OCI-LY7 (cell line): ENCODE results near the gene KCNG3. TPM values are rescaled to one million over a fixed set of nuclear protein-coding genes. Genes with fewer than 3 reads are reported as not detected.

ENCODE experiments used
- BruUV-seq: library from RNA; stranded (reverse); fragments of 400-500 nt; replicated peaks from 2 replicates; lab custom pipeline; 2021; lab: Mats Ljungman, UMichigan
- CTCF ChIA-PET: fragments of 300-600 bp; sonication (Branson Sonifier 250); formaldehyde crosslinking; loops from one replicate; lab custom pipeline; 2022; ENCODE audit warnings: antibody characterized with exemption; ENCODE audit not compliant: unreplicated experiment; lab: Charles Lee
- POLR2A ChIA-PET: fragments of 300-600 bp; sonication (Branson Sonifier 250); formaldehyde crosslinking; loops from one replicate; lab custom pipeline; 2022; ENCODE audit warnings: antibody characterized with exemption; lab: Charles Lee
- DNase-seq: peaks from one replicate; pipeline ENCODE4 v3.0.0-alpha.2; 2015; ENCODE audit warnings: low spot score
- H2AFZ ChIP-seq: fragments of 200-600 bp; sonication (generic), shearing (Covaris generic); 2 replicates; pipeline ENCODE4 v1.6.1; 2014; ENCODE audit warnings: mild to moderate bottlenecking, antibody characterized with exemption, low read length, moderate library complexity
- H3K27ac ChIP-seq: fragments of 200-600 bp; sonication (generic); 2 replicates; pipeline ENCODE4 v1.5.1; 2014; ENCODE audit warnings: mixed run types, low read depth, mild to moderate bottlenecking, moderate library complexity, low read length, inconsistent platforms; ENCODE audit not compliant: poor library complexity, severe bottlenecking
- H3K36me3 ChIP-seq: fragments of 200-600 bp; sonication (generic); 2 replicates; pipeline ENCODE4 v1.6.1; 2014; ENCODE audit warnings: mild to moderate bottlenecking, antibody characterized with exemption, low read length, moderate library complexity, mixed read lengths; ENCODE audit not compliant: insufficient read depth
- H3K4me1 ChIP-seq: fragments of 200-600 bp; sonication (generic); 2 replicates; pipeline ENCODE4 v1.5.1; 2014; ENCODE audit warnings: mild to moderate bottlenecking, low read length; ENCODE audit not compliant: insufficient read depth, poor library complexity, severe bottlenecking
- H3K4me2 ChIP-seq: fragments of 200-600 bp; sonication (generic); 2 replicates; pipeline ENCODE4 v1.6.1; 2014; ENCODE audit warnings: mild to moderate bottlenecking, low read length
- H3K4me3 ChIP-seq: fragments of 200-600 bp; sonication (generic); 2 replicates; pipeline ENCODE4 v1.5.1; 2014; ENCODE audit warnings: mild to moderate bottlenecking, low read depth, low read length; ENCODE audit not compliant: poor library complexity, severe bottlenecking
- H3K79me2 ChIP-seq: fragments of 200-600 bp; sonication (generic); 2 replicates; pipeline ENCODE4 v1.6.1; 2016; ENCODE audit warnings: low read depth, mild to moderate bottlenecking, low read length, moderate library complexity, mixed read lengths; ENCODE audit not compliant: insufficient read depth
- H3K9me2 ChIP-seq: fragments of 200-600 bp; sonication (generic); 2 replicates; pipeline ENCODE4 v1.6.1; 2016; ENCODE audit warnings: mild to moderate bottlenecking, low read length, mixed read lengths; ENCODE audit not compliant: insufficient read depth
- H3K9me3 ChIP-seq: fragments of 200-600 bp; sonication (generic); 2 replicates; pipeline ENCODE4 v1.6.1; 2014; ENCODE audit warnings: mild to moderate bottlenecking, mixed run types, low read length, mixed read lengths
- H4K20me1 ChIP-seq: fragments of 200-600 bp; sonication (generic); 2 replicates; pipeline ENCODE4 v1.6.1; 2014; ENCODE audit warnings: mild to moderate bottlenecking, antibody characterized with exemption, low read length, moderate library complexity, mixed read lengths; ENCODE audit not compliant: insufficient read depth
- EZH2phosphoT487 ChIP-seq: fragments of 200-600 bp; sonication (generic); IDR thresholded peaks from 2 replicates; pipeline ENCODE4 v1.6.1; 2018; ENCODE audit warnings: low read depth, borderline replicate concordance, mild to moderate bottlenecking, mixed run types, antibody characterized with exemption, low read length, moderate library complexity, mixed read lengths
- intact Hi-C: fragments of 100-400 bp; cut with micrococcal nuclease; formaldehyde crosslinking; loops from one replicate; pipeline ENCODE4 v1.10.0; 2022; ENCODE audit not compliant: unreplicated experiment
- total RNA-seq, 2 experiments: library from RNA; depleted of rRNA in 1 of 2; stranded (reverse); fragments of >200 nt in 1 of 2; shearing (Covaris generic) in 1 of 2; gene quantifications; 2 replicates each; pipeline ENCODE4 v1.2.3, GENCODE V29; 2014 to 2022
- TF ChIP-seq, protein P1 (sequence below): fragments of 200-600 bp; sonication (generic); conservative IDR thresholded peaks from 2 replicates; pipeline ENCODE4 v1.5.1; 2014; ENCODE audit warnings: mild to moderate bottlenecking, antibody characterized with exemption, low read length, moderate library complexity, mixed read lengths

The KCNG3 gene
- total RNA-seq, 2 experiments from 2014 or later: 0.08 to 0.19 TPM

- Histone ChIP-seq H3K4me3 (no peak overlapping the region), H3K27ac (no peak overlapping the region), H3K4me2 (no peak overlapping the region), H3K9me3 (no peaks in the 10 kb centered on the region), H4K20me1 (no peaks in the 10 kb centered on the region), H2AFZ (no peak overlapping the region), H3K4me1 (no peaks in the 10 kb centered on the region), H3K79me2 (no peaks in the 10 kb centered on the region), H3K9me2 (no peaks in the 10 kb centered on the region), H3K36me3 (no peaks in the 10 kb centered on the region)
- intact Hi-C loops: no loop called here
- ChIA-PET CTCF (no interaction called here), POLR2A (no interaction called here)
- BruUV-seq: no TSS peak
- DNase-seq: no peak
- TF ChIP-seq EZH2phosphoT487: no peak
- TF ChIP-seq, protein P1, sequence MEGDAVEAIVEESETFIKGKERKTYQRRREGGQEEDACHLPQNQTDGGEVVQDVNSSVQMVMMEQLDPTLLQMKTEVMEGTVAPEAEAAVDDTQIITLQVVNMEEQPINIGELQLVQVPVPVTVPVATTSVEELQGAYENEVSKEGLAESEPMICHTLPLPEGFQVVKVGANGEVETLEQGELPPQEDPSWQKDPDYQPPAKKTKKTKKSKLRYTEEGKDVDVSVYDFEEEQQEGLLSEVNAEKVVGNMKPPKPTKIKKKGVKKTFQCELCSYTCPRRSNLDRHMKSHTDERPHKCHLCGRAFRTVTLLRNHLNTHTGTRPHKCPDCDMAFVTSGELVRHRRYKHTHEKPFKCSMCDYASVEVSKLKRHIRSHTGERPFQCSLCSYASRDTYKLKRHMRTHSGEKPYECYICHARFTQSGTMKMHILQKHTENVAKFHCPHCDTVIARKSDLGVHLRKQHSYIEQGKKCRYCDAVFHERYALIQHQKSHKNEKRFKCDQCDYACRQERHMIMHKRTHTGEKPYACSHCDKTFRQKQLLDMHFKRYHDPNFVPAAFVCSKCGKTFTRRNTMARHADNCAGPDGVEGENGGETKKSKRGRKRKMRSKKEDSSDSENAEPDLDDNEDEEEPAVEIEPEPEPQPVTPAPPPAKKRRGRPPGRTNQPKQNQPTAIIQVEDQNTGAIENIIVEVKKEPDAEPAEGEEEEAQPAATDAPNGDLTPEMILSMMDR: no peak
Measured at GRCh38 chr2:42435628-42436027, 58.2 kb downstream of the KCNG3 start.

GRCh38 chr2:42430188-42430587, 63.6 kb downstream of the KCNG3 start:
- CTCF ChIA-PET: no interaction called here
- Histone ChIP-seq H3K9me2 (no peaks in the 10 kb centered on the region), H3K36me3 (no peaks in the 10 kb centered on the region), H3K4me3 (no peak overlapping the region), H2AFZ (no peak overlapping the region), H3K79me2 (no peaks in the 10 kb centered on the region), H3K9me3 (no peaks in the 10 kb centered on the region), H3K4me1 (no peaks in the 10 kb centered on the region), H3K4me2 (no peak overlapping the region), H4K20me1 (no peaks in the 10 kb centered on the region), H3K27ac (no peak overlapping the region)
- no TSS peak for BruUV-seq
- no peak for TF ChIP-seq EZH2phosphoT487
- TF ChIP-seq, protein P1: no peak
- POLR2A ChIA-PET: interaction anchor here (0.6 kb wide), 1 partner anchor 173 kb away, joined by 3 read pairs; no protein-coding TSS in a partner anchor
- DNase-seq: no peak
- intact Hi-C loops: no loop called here

GRCh38 chr2:42429352-42429751, 64.4 kb downstream of the KCNG3 start:
- no peak for DNase-seq
- BruUV-seq: no TSS peak
- Histone ChIP-seq H3K4me1 (no peaks in the 10 kb centered on the region), H3K4me2 (no peak overlapping the region), H3K4me3 (no peak overlapping the region), H3K9me2 (no peaks in the 10 kb centered on the region), H3K79me2 (no peaks in the 10 kb centered on the region), H4K20me1 (no peaks in the 10 kb centered on the region), H3K36me3 (no peaks in the 10 kb centered on the region), H3K27ac (no peak overlapping the region), H3K9me3 (no peaks in the 10 kb centered on the region), H2AFZ (no peak overlapping the region)
- TF ChIP-seq, protein P1: no peak
- no peak for TF ChIP-seq EZH2phosphoT487
- intact Hi-C loops: no loop called here
- POLR2A ChIA-PET: interaction anchor here (0.9 kb wide), 1 partner anchor 19 kb away, joined by 3 read pairs; no protein-coding TSS in a partner anchor
- CTCF ChIA-PET: no interaction called here
